Measurements from ENCODE around the gene UBAC2. TPM values are rescaled to one million over a fixed set of nuclear protein-coding genes. Genes with fewer than 3 reads are reported as not detected.
"Not testable (repeated sequence)": the region's sequence is repeated elsewhere in the genome, so short reads cannot be mapped to it uniquely, and the experiment has no call there.

UBAC2 gene
- total RNA-seq, 2 experiments from 2014 or later: 56.0 to 59.0 TPM

- no peak for DNase-seq
- Mint-ChIP-seq H3K4me1 (peaks cover 49% of the 10 kb centered on the region), H3K36me3 (peaks cover 27% of the 10 kb centered on the region), H3K27me3 (no peaks in the 10 kb centered on the region), H3K4me3 (no peak overlapping the region), H3K27ac (peak overlapping the region; percentile 35), H3K9me3 (no peaks in the 10 kb centered on the region)
Observed at GRCh38 chr13:99389520-99390304, 189.1 kb downstream of the UBAC2 start.

- Mint-ChIP-seq H3K36me3 (peaks cover 21% of the 10 kb centered on the region), H3K27me3 (no peaks in the 10 kb centered on the region), H3K9me3 (no peaks in the 10 kb centered on the region), H3K4me1 (peaks cover 40% of the 10 kb centered on the region), H3K4me3 (no peak overlapping the region), H3K27ac (no peak overlapping the region)
- DNase-seq: no peak
Observed at GRCh38 chr13:99390601-99391000, 189.9 kb downstream of the UBAC2 start.

GRCh38 chr13:99391781-99392469 is 191.3 kb downstream of the UBAC2 start:
- Mint-ChIP-seq H3K36me3 (peaks cover 10% of the 10 kb centered on the region), H3K4me1 (peaks cover 34% of the 10 kb centered on the region), H3K9me3 (no peaks in the 10 kb centered on the region), H3K27ac (no peak overlapping the region), H3K4me3 (no peak overlapping the region), H3K27me3 (no peaks in the 10 kb centered on the region)
- no peak for DNase-seq

GRCh38 chr13:99392470-99393135 is 191.9 kb downstream of the UBAC2 start:
- DNase-seq: no peak
- Mint-ChIP-seq H3K36me3 (peaks cover 4% of the 10 kb centered on the region), H3K9me3 (no peaks in the 10 kb centered on the region), H3K4me3 (no peak overlapping the region), H3K27me3 (no peaks in the 10 kb centered on the region), H3K27ac (no peak overlapping the region), H3K4me1 (peaks cover 33% of the 10 kb centered on the region)

GRCh38 chr13:99393391-99393790 is 192.7 kb downstream of the UBAC2 start:
- not testable (repeated sequence) for H3K9me3 Mint-ChIP-seq, H3K4me3 Mint-ChIP-seq, H3K27ac Mint-ChIP-seq, H3K36me3 Mint-ChIP-seq, H3K27me3 Mint-ChIP-seq, DNase-seq
- H3K4me1 Mint-ChIP-seq: peaks cover 25% of the 10 kb centered on the region

GRCh38 chr13:99393791-99394735 is 193.4 kb downstream of the UBAC2 start:
- no peak overlapping the region for H3K4me3 Mint-ChIP-seq
- no peak for DNase-seq
- H3K27me3 Mint-ChIP-seq: no peaks in the 10 kb centered on the region
- no peak overlapping the region for H3K27ac Mint-ChIP-seq
- H3K36me3 Mint-ChIP-seq: no peaks in the 10 kb centered on the region
- peaks cover 28% of the 10 kb centered on the region for H3K4me1 Mint-ChIP-seq
- H3K9me3 Mint-ChIP-seq: no peaks in the 10 kb centered on the region

GRCh38 chr13:99395436-99395835 is 194.8 kb downstream of the UBAC2 start:
- Mint-ChIP-seq H3K4me3 (no peak overlapping the region), H3K4me1 (peaks cover 35% of the 10 kb centered on the region), H3K9me3 (no peaks in the 10 kb centered on the region), H3K27ac (no peak overlapping the region), H3K27me3 (no peaks in the 10 kb centered on the region), H3K36me3 (peaks cover 5% of the 10 kb centered on the region)
- DNase-seq: no peak

- peaks cover 12% of the 10 kb centered on the region for H3K36me3 Mint-ChIP-seq
- DNase-seq: no peak
- H3K27me3 Mint-ChIP-seq: no peaks in the 10 kb centered on the region
- H3K4me1 Mint-ChIP-seq: peaks cover 34% of the 10 kb centered on the region
- H3K9me3 Mint-ChIP-seq: no peaks in the 10 kb centered on the region
- H3K4me3 Mint-ChIP-seq: no peak overlapping the region
- no peak overlapping the region for H3K27ac Mint-ChIP-seq
Observed at GRCh38 chr13:99396446-99396845, 195.8 kb downstream of the UBAC2 start.

GRCh38 chr13:99398071-99398470 is 197.4 kb downstream of the UBAC2 start:
- DNase-seq: no peak
- H3K36me3 Mint-ChIP-seq: peaks cover 23% of the 10 kb centered on the region
- peaks cover 7% of the 10 kb centered on the region for H3K9me3 Mint-ChIP-seq
- no peak overlapping the region for H3K27ac Mint-ChIP-seq
- peaks cover 32% of the 10 kb centered on the region for H3K4me1 Mint-ChIP-seq
- H3K4me3 Mint-ChIP-seq: no peak overlapping the region
- no peaks in the 10 kb centered on the region for H3K27me3 Mint-ChIP-seq

- H3K27ac Mint-ChIP-seq: no peak overlapping the region
- H3K4me3 Mint-ChIP-seq: no peak overlapping the region
- peaks cover 28% of the 10 kb centered on the region for H3K36me3 Mint-ChIP-seq
- H3K27me3 Mint-ChIP-seq: no peaks in the 10 kb centered on the region
- H3K9me3 Mint-ChIP-seq: peaks cover 7% of the 10 kb centered on the region
- no peak for DNase-seq
- H3K4me1 Mint-ChIP-seq: peaks cover 37% of the 10 kb centered on the region
Observed at GRCh38 chr13:99398916-99399622, 198.4 kb downstream of the UBAC2 start.

- no peak for DNase-seq
- H3K27me3 Mint-ChIP-seq: no peaks in the 10 kb centered on the region
- H3K4me3 Mint-ChIP-seq: no peak overlapping the region
- peaks cover 30% of the 10 kb centered on the region for H3K36me3 Mint-ChIP-seq
- peak overlapping the region; percentile 69 for H3K27ac Mint-ChIP-seq
- peaks cover 7% of the 10 kb centered on the region for H3K9me3 Mint-ChIP-seq
- H3K4me1 Mint-ChIP-seq: peaks cover 40% of the 10 kb centered on the region
Observed at GRCh38 chr13:99399623-99399974, 198.9 kb downstream of the UBAC2 start.

GRCh38 chr13:99403458-99403971 is 202.9 kb downstream of the UBAC2 start:
- H3K4me1 Mint-ChIP-seq: peaks cover 35% of the 10 kb centered on the region
- DNase-seq: no peak

GRCh38 chr13:99404005-99404755 is 203.5 kb downstream of the UBAC2 start:
- DNase-seq: no peak

More at GRCh38 chr13:99403458-99403971, 202.9 kb downstream of the UBAC2 start:
- no peak overlapping the region for H3K4me3 Mint-ChIP-seq
- peak overlapping the region; percentile 77 for H3K27ac Mint-ChIP-seq
- no peaks in the 10 kb centered on the region for H3K27me3 Mint-ChIP-seq
- H3K36me3 Mint-ChIP-seq: peaks cover 44% of the 10 kb centered on the region
- peaks cover 7% of the 10 kb centered on the region for H3K9me3 Mint-ChIP-seq

More at GRCh38 chr13:99404005-99404755, 203.5 kb downstream of the UBAC2 start:
- H3K36me3 Mint-ChIP-seq: peaks cover 49% of the 10 kb centered on the region
- no peaks in the 10 kb centered on the region for H3K27me3 Mint-ChIP-seq
- peak overlapping the region; percentile 77 for H3K27ac Mint-ChIP-seq
- H3K9me3 Mint-ChIP-seq: peaks cover 7% of the 10 kb centered on the region
- H3K4me1 Mint-ChIP-seq: peaks cover 29% of the 10 kb centered on the region
- no peak overlapping the region for H3K4me3 Mint-ChIP-seq

All from activated naive CD8-positive, alpha-beta T cell treated with anti-CD3 and anti-CD28 coated beads for 36 hours (primary cell).